ENCODE data around the gene TPSD1.
"Not testable (repeated sequence)": the region's sequence is repeated elsewhere in the genome, so short reads cannot be mapped to it uniquely, and the experiment has no call there.

Gene TPSD1

DNA sequence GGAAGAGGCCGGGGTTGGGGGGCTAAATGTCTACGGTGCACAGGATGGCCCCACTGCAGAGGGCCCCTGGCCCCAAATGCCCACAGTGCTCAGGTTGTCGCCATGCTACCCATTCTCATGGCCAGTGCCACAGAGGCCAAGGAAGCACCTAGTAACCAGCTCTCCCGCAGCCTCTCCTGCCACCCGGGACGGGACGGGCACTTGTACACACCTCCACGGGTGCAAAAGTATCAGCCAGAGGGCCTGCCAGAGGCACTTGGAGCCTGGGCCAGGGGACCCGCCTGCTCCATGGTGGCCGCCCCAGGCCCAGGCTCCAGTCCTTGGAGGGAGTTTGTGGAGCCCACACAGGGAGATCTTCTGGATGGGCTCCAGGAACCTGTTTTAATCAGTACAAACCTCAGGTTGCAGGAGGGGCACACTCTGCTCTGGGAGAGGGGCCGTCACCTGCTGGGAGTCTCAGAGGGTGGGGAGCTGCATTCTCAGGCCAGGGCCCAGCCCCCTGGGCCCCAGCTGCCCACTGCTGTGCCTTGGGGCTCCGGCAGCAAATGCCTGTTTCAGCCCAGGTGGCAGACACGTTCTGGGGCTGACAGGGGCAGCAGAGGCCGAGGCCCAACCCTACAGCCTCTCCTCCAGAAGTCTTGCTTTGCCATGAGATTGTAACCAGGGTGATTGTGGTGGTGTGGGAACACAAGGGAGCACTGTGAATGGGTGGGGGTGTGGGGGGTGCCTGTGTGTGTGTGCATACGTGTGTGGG is 7.9 kb downstream of the TPSD1 start:
- DNase-seq (ENCODE audit: low spot score), result no peak

DNA sequence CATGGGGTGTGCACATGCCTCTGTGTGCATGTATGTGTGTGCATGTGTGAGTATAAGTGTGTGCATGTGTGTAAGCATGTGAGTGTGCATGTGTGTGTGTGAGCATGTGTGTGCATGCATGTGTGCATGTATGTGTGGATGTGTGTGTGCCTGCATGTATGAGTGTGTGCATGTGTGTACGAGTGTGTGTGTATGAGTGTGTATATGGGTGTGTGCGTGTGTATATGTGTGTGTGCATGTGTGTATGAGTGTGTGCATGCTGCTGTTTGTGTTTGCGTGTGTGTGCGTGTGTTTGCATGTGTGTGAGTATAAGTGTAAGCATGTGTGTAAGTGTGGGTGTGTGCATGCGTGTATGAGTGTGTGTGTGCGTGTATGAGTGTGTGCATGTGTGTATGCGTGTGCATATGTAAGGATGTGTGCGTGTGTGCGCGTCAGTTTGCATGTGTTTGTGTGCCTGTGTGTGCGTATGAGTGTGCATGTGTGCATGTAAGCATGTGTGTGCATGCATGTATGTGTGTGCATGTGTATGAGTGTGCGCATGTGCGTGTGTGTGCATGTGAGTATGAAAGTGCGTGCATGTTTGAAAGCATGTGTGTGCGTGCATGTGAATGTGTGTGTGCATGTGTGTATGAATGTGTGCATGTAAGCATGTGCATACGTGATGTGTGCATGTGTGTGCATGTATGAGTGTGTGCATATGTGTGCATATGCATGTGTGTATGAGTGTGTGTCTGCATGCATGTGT is 8.6 kb downstream of the TPSD1 start:
- no peak for DNase-seq (ENCODE audit: low spot score)

DNA sequence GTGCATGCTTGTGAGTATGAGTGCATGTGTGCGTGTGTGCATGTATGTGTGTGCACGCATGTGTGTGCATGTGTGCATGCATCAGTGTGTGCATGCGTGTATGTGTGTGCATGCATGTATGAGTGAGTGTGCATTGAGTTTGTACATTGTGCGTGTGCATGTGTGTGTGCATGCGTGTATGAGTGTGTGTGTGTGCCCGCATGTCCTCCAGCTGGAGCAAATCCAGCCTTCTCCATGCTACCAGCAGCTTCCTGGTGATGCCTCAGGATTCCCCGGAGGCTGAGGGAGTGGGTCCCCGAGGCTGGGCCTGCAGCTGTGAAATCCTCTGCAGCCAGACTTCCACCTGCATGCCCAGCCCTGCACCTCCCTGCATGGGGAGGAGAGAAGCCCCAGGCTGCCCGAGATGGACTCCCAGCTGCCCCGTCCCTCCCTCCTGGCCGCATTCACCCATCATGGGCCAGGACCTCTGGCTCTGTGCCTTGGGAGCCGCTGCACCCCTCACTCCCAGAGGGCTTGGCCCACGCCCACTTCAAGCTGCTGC is 9.3 kb downstream of the TPSD1 start:
- no peak for DNase-seq (ENCODE audit: low spot score)

DNA sequence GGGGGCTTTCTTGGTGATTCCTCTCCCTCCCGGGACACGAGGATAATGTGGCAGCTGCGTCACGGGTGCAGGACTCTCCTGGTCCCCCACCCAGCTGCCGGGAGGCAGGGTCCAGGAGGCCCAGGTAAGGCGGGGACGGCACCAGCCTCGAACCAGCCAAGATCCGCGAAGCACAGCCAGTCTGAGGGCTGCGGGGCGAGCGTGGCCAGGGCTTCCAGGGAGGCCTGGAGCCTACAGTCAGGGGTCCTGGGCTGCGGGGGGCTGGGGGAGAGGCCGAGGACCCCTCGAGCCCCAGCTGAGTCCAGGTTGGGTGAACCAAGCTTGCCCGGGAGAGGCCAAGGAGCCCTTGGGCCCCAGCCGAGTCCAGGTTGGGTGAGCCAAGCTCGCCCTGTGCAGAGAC is 10.0 kb downstream of the TPSD1 start:
- no peak for DNase-seq (ENCODE audit: low spot score)

DNA sequence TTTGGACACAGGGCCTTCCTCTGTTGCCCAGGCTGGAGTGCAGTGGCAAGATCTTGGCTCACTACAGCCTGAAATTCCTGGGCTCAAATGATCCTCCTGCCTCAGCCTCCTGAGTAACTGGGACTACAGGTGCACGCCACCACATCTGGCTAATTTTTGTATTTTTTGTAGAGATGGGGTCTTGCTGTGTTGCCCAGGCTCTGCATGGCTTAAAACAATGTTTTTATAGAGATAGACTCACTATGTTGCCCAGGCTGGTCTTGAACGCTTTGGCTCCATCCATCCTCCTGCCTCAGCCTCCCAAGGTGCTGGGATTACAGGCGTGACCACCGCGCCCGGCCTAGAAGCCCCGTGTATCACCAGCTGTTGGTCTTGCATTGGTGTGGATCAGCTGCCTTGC is 13.5 kb downstream of the TPSD1 start:
- DNase-seq (ENCODE audit: low spot score), result not testable (repeated sequence)

DNA sequence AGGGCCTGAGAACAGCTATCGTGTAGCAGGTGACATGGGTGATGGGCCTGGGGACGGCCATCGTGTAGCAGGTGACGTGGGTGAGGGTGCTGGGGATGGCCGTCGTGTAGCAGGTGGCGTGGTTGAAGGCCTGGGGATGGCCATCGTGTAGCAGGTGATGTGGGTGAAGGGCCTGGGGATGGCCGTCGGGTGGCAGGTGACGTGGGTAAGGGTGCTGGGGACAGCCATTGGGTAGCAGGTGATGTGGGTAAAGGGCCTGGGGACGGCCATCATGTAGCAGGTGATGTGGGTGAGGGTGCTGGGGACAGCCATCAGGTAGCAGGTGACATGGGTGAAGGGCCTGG is 15.5 kb downstream of the TPSD1 start:
- DNase-seq (ENCODE audit: low spot score), result no peak

DNA sequence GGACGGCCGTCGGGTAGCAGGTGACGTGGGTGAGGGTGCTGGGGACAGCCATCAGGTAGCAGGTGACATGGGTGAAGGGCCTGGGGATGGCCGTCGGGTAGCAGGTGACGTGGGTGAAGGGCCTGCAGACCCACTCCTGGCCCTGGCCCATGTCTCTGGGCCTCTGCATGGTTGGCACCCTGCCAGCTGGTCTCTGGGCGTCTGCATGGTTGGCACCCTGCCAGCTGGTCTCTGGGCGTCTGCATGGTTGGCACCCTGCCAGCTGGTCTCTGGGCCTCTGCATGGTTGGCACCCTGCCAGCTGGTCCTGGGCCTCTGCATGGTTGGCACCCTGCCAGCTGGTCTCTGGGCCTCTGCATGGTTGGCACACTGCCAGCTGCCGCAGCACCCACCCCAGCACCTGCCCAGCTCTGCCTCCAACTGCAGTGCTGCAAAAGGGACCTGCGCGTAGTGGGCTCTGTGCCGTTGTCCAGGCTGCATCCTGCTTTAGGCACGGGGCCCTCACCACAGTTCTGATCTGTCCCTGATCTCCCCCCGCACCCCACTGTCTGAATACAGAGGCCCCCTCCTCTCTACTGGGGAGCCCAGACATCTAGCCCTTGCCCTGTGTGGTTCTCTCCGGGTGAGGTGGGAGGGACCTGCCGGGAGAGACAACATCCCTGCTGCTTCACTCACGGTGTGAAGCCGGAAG is 16.0 kb downstream of the TPSD1 start:
- not testable (repeated sequence) for DNase-seq (ENCODE audit: low spot score)

DNA sequence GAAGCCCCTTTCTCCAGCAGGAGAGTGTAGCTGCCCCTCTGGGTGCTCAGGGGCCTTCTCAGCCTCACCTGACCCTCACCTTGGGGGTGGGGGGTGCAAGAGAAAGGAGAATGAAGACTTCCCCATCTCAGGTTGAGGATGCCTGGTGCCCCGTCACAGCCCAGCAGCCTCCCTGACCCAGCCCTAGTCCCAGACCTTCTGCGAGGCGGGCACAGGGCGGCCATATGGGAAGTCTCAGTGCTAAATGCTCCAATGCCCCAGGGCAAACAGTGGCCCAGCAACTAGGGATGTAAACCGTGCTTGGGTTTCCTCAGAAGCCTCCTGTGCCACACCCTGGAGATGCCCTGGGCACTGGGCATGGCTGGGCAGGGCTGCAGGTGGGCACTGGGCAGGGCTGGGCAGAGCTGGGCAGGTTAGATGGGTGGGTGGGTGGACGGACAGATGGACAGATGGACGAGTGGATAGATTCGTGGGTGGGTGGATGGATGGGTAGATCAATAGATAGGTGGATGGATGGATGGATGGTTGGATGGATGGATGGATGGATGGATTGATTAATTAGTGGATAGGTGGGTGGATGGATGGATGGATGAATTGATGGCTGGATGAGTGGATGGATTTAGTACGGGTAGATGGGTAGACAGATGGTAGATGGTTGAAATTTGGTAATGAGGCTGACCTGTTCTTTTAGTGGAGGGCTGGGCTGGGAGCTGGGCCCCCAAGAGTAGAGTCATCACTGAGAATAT is 16.8 kb downstream of the TPSD1 start:
- no peak for DNase-seq (ENCODE audit: low spot score)

DNA sequence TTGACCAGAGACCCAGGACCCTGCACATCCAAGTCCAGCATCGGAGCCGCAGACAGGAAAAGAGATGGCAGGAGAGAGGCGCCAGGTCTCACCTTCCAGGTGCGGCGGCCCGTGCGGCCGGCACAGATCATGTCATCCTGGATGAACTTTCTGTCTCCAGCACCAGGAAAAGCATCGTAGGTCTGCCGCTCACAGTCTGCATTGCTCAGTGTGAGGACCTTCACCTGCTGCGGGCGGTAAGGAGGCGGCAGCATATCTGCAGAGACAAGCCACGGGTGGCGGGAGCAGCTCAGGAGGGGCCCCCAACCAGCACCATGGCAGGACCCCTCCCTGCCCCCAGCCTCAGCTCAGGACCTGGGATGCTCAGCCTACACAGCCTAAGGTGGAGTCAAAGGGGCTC is 17.9 kb downstream of the TPSD1 start:
- no peak for DNase-seq (ENCODE audit: low spot score)

DNA sequence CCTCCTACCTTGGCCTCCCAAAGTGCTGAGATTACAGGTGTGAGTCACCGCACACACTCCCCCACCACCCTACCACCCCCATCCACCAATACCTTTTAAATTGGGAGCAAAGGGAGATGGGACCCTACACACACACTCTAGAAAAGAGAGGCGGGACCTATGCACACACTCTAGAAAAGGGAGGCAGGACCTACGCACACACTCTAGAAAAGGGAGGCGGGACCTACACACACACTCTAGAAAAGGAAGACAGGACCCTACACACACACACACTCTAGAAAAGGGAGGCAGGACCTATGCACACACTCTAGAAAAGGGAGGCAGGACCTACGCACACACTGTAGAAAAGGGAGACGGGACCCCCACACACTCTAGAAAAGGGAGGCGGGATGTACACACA is 18.9 kb downstream of the TPSD1 start:
- DNase-seq (ENCODE audit: low spot score), result no peak

DNA sequence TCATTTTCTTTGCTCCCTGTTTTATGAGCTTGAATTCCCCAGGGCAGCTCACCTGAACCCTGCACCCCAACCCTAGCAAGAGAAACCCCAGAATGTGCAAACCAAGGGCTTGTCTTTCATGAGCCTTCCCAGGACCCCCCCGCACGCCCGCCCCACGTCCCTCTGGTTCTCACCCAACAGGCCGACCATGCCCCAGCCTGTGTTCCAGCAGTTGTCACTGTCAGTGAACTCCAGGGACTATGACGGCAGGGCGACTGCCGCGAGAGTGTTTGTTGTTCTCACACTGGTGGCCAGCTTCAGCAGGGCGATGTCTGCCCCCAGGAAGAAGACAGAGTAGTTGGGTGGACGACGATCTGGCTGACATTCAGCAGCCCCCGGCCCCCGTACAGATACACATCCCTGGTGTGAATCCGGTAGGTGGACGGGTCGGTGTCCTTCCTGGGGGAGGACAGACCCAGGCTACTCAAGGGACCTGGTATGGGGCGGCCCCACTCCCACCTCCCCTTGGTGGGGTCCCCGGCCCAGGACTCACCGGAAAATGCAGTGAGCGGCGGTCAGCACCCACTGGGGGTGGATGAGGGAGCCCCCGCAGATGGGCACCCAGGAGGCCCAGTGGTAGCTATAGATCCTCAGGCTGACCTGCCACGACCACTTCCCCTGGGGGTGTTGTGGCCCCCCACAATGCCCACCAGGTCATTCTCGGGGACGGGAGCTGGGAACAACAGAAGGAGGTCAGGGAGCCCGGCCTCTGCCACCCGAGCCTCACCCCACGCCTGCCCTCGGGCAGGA is 20.1 kb downstream of the TPSD1 start:
- no peak for DNase-seq (ENCODE audit: low spot score)

DNA sequence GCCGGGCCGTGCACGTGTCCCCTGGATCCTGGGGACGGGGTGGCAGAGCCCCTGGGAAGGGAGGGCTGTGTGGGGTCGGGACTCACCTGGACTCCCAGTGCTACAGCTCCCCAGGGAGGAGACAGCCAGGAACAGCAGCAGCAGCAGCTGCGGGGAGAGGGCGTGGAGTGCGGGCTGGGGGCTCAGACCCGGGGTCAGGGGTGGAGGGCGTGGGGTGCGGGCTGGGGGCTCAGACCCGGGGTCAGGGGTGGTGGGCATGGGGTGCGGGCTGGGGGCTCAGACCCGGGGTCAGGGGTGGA is 20.7 kb downstream of the TPSD1 start:
- no peak for DNase-seq (ENCODE audit: low spot score)

DNA sequence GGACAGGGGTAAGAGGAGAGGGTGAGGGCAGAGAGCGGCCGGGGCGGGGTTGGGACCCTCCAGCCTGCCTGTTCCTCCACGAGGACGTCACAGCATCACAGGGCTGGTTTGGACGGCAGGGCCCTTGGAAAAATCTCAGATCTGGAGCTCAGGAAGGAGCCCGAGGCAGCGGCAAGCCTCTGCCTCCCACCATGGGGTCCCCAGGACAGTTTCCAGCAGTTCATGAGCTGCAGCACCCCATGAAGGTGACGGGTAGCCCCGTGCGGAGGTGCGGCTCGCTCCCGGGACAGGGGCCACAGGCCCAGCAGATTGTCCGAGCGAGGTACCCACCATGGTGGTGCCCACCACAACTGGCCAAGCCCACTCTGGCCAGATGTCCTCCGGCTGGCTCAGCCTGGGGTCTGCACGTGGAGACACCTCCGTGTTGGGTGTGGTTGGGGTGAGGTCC is 21.3 kb downstream of the TPSD1 start:
- no peak for DNase-seq (ENCODE audit: low spot score)

DNA sequence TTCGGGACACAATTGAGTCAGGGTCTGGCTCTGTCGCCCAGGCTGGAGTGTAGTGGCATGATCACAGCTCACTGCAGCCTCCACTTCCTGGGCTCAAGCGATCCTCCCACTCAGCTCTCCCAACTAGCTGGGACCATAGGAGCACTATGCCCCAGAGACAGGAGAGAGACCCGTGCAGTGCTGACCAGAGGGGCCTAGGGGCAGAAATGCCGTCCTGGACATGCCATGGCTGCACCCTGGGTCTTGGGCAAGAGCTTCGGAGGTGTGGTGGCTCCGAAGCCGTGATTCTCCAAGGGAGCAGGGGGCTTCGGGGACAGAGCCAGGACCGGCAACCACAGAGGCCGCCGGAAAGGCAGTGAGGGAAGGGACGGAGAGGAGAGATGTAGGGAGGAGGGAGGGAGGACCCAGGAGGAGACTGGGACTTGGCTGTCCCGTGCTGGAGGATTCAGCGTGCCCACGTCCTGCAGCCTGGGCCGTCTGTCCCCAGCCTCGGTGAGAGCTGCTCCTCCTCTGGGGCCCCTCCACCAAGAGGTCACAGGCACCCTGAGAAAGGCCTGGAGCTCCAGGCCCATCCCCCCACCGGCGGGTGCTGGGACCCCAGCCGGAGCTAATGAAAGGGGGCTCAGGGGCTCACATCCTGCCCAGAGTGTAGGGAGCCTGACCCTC is 21.9 kb downstream of the TPSD1 start:
- DNase-seq (ENCODE audit: low spot score), result no peak

DNA sequence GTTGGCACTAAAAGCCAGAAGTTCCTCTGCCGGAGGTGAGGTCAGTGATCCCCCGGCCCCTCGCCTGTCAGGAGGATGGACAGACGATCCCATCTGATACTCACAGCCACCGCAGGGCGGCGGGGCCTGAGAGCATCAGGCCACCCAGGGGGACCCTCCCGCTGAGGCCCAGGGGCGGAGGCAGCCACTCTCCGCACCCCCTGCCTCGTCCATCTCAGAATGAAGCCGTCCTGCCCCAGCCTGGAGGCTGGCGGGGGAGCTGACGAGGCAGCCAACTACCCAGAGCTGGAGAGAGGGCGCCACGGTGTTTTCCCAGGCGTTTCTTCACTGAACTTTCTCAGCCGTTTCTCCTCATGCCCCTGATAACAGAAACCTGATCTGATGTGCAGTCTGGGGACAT is 22.6 kb downstream of the TPSD1 start:
- no peak for DNase-seq (ENCODE audit: low spot score)

DNA sequence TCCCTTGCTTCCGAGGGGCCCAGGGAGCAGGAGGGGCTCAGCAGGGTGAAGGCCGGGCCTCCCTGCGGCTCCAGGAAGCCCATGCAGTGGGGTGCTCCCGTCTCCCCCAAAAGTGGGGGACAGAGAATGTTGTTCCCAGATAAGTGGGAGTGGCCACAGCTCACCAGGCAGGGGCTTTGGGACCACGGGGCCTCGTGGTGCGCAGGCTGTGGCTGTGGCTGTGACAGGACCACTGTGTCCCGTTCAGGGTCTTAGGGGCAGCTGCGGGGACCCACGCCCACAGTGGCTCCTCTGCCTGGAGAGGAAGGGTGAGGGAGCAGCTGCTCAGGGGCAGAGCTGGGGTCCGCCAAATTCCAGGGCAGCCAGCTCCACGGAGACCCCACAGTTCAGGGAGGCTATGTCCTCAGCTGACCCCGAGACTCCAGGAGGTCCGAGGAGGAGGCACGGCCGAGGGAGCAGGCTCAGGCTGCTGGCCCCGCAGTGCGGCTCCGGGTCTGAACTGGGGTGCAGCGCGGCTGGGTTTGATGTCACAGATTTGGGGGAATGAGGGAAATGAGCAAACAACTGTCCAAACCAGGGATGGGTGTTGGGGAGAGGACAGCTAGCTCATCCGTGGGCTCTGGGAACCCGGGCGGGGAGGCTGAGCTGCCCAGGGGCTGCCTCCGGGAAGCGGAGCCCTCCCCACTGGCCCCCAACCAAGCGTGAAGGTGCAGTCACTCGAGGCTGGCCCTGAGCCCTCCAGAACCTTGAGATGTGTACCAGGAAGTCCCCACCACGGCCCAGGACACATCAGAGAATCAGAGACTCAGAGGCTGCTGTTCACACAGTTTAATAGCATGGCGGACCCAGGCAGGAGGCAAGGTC is 23.4 kb downstream of the TPSD1 start:
- no peak for DNase-seq (ENCODE audit: low spot score)

DNA sequence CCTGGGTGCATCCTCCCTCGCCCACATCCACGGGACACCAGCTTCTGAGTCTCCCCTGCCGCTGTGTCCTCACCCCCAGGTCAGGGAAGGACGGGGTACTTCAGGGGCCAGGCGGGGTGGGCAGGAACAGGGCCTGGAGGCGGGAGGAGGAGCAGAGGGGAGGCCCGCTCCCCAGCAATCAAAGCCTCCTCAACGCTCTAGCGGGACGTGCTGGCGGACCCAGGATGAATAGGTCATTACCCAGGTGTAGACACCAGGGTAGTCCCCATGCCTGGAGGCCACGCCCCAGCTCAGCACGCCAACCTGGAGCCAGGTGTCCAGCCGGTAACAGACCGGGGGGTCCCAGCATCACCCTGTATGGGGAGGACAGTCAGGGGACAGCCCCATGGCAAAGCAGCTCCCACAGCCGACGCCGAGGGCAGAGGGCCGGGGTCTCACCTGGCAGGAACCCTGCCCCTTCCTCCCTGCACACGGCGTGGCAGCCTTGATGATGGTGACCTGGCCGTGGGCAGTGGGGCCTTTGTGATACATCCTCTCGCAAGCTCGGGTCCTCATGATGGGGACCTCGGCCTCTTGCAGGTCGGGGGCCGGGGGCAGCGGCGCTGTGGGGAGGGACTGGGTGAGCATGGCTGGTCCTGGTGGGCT is 24.2 kb downstream of the TPSD1 start:
- no peak for DNase-seq (ENCODE audit: low spot score)

DNA sequence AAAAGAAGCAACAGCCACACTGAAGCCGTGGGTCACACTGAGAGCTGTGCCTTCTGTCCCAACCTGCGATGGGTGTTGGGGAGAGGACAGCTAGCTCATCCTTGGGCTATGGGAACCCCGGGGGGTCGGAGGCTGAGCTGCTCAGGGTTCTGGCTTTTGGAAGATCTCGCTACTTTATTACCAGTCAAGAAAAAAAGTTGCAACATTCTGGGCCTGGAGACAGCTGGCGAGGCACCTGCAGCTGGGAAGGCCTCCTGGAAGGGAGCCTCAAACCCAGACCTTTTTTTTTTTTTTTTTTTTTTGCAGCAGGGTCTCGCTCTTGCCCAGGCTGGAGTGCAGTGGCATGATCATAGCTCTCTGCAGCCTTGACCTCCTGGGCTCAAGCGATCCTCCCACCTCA is 24.9 kb downstream of the TPSD1 start:
- no peak for DNase-seq (ENCODE audit: low spot score)

DNA sequence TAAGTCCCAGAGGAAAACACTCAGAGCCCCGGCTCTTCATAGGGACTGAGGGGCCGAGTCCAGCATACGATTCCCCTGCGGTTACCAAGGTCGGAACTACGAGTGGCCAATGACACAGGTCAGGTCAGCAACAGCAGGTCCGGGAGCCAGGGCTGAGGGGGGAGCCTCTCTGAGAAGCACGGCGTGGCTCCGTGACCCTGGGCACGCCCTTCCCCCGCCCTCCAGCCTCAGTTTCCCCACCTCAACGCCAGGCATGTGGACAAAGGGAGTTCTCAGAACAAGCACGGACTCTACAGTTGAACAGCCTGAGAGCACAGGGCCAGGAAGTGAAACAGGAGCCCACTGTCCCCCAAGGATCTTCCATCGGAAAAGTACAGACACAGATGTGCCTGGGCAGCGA is 25.6 kb downstream of the TPSD1 start:
- DNase-seq (ENCODE audit: low spot score), result no peak

All from GM03348 (cell line).